NCI-H2171 (cell line): ENCODE measurements around the gene CREG2.
"Not testable (repeated sequence)": the region's sequence is repeated elsewhere in the genome, so short reads cannot be mapped to it uniquely, and the experiment has no call there.

Source experiments
- DNase-seq: peaks from one replicate; lab custom pipeline; 2025; lab: John Stamatoyannopoulos, UW

Gene CREG2

DNA sequence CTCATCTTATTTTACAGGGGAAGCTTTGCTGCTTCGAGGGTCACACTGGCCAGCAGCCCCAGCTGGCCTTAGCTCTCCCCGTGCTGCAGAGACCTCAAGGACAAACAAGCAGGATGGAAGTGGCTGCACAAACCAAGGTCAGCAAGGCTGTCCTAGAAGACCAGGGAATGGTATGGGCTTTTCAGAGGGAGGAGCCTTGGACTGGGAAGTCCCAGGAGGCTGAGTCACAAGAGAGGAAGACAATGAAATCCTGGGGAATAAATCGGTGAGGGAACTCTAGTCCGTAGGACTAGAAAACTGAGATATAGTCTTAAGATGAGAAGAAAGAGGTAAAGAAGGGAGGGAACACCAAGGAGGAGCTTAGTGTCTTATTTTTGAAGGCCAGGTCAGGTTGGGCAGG is 15.7 kb downstream of the CREG2 start:
- DNase-seq: no peak

- DNase-seq: no peak
These were observed 18.2 kb downstream of the CREG2 start for GRCh38 chr2:101369100-101369499.

DNA sequence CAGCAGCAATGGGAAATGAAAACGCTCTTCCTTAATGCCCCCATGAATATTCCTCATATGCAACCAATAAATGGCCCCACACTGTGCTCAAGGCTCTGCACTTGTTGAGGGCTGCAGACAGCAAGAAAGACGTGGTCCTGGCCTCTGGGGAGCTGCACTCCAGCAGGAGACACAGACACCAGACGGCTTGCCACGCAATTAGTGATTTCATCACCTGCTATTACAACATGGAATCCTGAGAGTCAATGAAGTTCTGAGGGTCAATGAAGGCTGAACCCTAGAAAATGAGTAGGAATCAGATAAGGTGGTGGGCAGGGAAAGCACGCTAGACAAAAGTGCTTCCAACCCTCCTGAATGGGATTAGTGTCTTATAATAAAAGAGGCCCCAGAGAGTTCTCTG is 18.9 kb downstream of the CREG2 start:
- DNase-seq: no peak

DNA sequence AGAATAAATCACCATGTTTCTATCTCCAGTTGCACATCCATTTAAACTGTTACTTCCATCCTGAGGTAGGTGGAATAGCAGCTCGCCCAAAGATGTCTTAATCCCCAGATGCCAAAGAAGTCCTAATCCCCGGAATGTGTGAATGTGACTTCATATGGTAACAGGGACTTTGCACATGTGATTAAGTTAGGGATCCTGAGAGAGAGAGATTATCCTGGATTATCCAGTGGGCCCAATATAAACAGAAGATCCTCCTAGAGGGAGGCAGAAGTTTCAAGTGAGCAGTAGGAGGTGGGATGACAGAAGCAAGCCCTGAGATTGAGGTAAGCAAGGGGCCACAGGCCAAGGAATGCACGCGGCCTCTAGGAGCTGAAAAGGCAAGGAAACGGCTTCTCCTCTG is 19.8 kb downstream of the CREG2 start:
- DNase-seq: no peak

DNA sequence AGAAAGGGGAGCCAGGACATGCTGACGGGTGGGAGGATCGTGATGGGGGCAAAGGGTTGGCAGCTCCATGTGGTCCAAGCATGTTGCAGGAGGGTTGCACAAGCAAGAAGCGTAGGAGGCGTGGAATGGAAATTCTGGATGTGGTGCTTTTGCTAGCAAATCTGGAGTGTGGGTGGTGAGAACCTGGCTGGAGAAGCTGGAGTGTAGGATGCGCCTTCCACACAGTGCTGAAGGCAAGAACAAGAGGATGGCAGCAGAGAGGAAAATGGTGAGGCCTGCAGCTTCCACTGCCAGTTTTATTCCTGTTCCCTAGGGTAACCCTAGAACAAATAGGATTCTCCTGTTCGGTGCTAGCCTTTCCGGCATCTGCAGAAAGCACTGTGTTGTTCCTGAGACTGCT is 22.4 kb downstream of the CREG2 start:
- DNase-seq: no peak

DNA sequence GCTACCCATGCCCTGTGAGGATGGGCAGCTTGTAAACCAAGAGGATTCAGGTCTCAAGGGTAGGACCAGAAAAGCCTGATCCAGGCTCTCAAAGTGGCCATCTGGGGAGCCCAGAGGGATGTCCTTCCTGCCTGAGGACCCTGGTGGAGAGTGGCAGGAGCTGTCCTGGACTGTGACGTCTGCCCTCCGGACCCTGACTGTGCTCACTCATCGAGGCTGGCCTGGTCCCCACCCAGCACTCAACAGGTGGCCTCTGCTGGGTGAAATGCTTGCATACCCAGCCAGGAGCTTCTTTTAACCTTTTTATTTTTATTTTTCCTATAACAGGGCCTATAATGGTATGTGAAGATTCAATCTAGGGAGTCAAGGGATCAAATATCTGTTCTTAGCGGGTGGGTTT is 24.5 kb downstream of the CREG2 start:
- no peak for DNase-seq

DNA sequence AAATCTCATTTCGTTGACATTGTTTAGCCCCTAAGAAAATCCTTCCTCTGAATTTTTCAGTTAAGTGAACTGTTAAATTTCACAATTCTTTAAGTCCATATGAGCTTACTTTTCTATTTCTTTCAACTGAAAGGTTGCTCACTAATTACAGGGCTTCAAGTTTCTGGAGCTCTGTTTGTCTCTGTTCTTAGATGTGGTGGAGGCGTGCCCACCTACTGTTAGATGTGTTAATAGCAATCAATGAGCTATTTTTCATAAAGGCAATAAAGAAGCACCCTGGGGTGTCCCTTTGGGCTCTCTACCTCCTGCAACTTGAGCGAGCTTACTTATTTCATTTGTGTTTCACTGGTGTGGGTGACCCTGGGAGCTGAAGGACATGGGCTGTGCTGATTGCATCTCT is 25.0 kb downstream of the CREG2 start:
- DNase-seq: no peak

GRCh38 chr2:101361522-101361921 is 25.8 kb downstream of the CREG2 start:
- no peak for DNase-seq

DNA sequence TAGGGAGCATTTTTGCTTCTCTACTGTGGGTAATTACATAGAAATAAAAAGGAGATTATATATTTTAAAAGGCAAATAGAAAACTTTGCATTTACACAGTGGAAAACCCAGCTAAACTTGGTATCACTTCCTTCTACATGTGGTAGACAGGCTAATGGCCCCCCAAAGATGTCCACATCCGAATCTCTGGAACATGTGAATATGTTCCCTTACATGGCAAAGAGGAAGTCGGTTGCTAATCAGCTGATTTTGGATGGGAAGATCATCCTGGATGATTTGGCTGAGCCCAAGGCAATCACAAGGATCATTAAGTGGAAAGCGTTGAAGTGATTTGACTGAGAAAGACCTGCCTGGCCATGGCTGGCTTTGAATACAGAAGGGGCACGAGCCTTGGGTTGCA is 26.2 kb downstream of the CREG2 start:
- no peak for DNase-seq

DNA sequence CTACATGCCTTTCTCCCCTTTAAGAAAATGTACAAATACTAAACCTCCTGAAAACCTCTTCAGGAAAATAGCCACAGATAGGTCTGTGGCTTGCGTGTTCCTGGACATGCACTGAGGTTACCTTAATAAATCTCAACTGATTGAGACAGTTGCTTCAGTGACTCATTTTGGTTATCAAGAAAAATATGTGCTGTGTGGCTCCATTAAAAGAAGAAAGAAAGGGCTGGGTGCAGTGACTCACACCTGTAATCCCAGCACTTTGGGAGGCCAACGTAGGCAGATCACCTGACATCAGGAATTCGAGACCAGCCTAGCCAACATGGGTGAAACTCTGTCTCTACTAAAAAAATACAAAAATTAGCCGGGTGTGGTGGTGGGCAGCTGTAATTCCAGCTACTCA is 27.1 kb downstream of the CREG2 start:
- no peak for DNase-seq

DNA sequence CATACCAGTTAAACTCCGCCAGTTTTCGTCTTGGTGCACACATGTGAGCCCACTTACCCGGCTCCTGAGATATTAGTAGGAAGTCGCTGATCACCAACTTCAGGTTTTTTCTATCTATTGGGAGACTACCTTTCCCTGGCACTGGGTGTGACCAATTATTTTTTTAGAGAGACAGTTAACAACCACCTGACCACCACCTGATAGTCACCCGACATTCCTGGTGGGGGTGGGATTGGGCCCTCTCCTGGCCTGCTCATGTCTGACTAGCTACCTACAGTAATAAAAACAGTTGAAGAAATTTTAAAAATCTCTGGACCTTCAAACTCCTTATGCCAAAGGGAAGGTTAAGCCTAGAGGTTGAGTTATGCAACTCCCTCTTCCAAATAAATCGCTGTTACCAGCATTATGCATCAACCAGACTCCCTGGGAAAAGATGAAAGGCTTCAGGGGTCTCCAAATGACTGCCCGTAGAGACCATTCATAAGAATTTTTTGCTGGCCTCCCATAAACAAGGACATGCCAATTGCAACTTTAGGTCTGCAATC is 27.8 kb downstream of the CREG2 start:
- DNase-seq: no peak

GRCh38 chr2:101357376-101357775 is 29.9 kb downstream of the CREG2 start:
- DNase-seq: no peak

DNA sequence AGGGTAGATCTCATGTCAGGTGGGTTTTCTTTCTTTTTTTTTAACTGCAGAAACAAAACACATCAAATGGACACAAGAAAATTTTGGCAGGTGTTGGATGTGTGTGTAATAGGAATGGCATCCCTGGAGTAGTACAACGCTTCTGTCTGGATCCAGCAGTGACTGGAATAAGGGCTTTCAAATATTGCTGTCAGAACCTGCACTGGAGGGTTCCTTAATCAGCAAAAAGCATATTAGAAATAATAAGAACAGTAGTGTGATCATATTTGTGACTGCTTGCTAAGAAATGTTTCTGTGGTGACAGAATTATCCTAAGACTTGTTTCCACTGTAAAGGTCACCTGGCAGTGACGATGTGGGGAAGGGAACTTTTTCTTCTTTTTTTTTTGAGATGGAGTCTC is 30.8 kb downstream of the CREG2 start:
- no peak for DNase-seq

DNA sequence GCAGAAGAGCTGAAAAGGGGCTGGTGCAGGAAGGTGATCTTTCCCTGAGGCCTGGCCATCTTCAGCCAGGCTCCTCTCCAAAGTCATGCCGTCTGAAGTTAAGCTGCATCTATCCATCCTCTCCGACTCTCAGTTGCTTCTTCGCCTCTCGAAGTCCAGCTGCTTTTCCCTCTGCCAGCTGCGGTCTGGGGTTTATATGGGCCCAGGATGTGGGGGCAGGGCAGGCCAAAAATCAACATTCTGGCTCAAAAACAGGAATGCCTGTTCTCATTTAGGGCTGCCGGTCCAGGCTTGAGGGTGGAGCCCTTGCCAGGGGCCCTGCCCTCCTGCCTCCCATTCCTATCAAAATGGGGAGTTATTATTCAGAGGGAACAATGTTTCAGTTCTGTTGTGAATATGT is 31.2 kb downstream of the CREG2 start:
- no peak for DNase-seq

DNA sequence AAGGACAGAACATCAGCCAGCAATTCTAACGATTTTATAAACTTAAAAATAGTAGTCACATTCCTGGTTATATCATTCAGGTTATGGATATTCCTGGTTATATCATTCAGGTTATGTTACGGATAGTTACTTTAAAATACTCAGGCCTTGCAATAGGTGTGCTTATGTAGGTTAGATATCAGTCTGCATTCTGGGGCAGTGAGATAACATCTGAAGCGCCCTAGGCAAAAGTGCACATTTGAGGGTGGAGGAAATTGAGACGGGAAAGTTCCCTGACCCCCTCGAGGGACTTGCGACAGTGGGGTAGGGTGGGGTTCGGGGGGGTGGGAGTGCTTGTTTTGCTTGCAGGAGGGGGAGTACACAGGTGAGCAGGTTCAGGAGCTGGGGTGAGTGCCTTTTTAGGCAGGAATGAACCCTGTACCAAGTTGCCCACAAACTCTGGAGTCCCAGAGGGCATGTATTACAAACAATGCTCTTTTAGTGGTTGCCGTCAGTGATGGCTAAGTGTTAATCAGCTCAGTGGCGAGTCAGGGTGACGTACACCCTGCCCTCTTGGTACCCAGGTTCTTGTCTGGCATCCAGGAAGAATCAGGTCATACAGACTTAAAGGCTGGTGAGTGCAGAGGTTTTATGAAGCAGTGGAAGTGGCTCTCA is 31.8 kb downstream of the CREG2 start:
- DNase-seq: no peak

- no peak for DNase-seq
These were observed 32.6 kb downstream of the CREG2 start for GRCh38 chr2:101354420-101355311.

- not testable (repeated sequence) for DNase-seq
These were observed 34.7 kb downstream of the CREG2 start for GRCh38 chr2:101352631-101353030.

- DNase-seq: no peak
These were observed 36.1 kb downstream of the CREG2 start for GRCh38 chr2:101351207-101351606.

DNA sequence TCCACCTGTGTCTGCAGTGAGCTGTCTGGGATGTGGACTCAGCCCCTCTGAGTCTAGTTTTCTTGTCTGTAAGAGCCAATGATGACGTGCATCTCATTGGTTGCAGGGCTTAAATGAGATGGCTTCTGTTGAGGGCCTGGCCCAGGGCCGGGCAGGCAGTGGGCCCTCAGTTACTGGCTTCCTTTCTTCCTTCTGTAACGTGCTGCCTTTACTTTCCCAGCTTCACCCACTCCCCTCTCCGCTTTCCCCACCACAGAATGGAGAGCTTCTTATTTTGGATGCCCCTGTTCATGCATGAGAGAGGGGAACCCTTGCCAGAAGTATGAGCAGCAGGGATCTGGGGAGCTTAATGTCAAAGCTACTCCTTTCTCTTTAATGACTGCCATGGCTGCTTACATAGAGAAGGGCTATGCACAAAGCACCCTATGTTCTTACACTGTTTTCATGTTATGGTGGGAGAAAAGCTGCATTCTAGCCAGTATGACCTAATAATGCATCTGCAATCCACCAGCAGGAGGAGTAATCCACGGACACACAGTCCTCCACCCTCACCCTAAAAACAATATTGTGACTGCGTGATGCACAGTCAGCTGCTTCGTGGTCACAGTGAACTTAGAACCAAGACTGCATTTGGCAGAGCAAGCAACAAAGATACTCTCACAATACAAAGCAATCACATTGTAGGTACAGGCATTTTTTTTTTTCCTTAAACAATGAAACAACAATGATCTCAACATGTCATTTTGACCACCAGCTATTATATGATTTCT is 37.2 kb downstream of the CREG2 start:
- DNase-seq: no peak

GRCh38 chr2:101348883-101349282 is 38.4 kb downstream of the CREG2 start:
- DNase-seq: no peak

- DNase-seq: no peak
These were observed 40.4 kb downstream of the CREG2 start for GRCh38 chr2:101346909-101347308.

DNA sequence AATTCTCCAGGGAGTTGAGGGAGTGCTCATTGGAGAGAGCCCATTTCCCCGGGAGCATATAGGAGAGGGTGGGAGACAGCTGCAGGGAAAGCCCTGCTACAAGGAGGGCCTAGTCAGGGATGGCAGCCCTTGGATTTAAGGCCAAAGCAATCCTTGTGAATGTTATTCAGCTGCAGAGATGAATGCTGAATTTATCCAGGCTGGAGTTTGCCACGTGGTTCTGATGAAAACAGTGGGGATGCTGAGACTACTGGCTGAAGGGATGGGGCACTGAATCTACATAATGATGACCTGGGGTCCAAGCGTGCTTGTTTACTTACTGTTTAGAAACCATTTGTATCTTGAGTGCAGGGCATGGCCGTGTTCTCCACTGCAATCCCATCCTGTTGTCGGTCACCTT is 43.2 kb downstream of the CREG2 start:
- DNase-seq: no peak

GRCh38 chr2:101342625-101343008 is 44.7 kb downstream of the CREG2 start:
- DNase-seq: no peak
